ENCODE data around the gene ITPKB.
"Not testable (repeated sequence)": the region's sequence is repeated elsewhere in the genome, so short reads cannot be mapped to it uniquely, and the experiment has no call there.

The ITPKB gene

DNA sequence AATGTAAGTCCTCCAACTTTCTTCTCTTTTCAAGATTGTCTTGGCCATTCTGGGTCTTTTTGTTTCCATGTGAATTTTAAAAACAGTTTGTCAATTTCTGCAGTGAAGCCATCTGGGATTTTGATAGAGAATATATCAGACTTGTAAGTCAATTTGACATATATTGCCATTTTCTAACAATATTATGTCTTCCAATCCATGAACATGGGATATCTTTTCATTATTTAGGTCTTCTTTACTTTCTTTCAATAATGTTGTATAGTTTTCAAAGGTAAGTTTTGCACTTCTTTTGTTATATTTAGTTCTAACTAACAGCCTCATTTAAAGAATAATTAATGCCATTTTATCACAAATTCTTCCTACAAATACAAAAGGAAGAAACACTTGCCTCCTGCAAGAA, 117.1 kb downstream of the ITPKB start:
- DNase-seq (ENCODE audit: low read depth), result no peak

DNA sequence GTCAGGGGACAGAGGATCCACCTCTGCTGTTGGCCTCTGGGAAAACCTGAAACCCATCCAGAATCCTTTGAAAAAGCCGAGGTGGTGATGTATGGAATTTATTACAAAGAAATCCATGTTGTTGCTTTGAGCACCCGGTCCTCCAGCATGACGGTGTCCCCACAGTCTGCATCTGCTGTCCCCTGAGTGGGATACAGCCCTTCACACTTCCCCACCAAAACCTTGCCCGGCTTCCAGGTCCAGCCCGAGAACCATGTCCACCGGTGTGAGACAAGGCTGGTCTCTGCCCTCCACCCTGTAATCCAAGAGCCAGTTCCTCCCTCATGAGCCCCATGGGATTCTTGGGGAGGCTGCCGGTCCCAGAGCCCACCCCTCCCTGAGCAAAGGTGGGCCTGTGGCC, 120.1 kb downstream of the ITPKB start:
- no peak for DNase-seq (ENCODE audit: low read depth)

DNA sequence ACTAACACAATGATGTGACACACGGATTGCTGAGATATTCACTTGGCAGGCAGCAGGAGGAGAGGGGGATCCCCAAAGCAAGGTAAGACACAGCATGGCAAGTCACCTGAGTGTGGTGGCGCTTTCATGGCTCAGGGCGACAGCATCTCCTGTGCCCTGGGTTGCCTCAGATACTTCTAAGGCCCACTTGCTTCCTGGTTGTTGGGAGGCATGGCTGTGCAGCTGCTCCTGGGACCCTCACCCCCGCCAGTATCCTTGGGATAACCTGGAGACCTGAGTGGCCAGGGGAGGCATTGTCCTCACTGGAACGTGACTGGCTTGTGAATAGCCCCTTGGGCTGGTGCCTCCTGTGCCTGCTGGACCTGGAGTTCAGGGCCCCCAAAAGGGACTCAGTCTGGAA, 120.7 kb downstream of the ITPKB start:
- no peak for DNase-seq (ENCODE audit: low read depth)

DNA sequence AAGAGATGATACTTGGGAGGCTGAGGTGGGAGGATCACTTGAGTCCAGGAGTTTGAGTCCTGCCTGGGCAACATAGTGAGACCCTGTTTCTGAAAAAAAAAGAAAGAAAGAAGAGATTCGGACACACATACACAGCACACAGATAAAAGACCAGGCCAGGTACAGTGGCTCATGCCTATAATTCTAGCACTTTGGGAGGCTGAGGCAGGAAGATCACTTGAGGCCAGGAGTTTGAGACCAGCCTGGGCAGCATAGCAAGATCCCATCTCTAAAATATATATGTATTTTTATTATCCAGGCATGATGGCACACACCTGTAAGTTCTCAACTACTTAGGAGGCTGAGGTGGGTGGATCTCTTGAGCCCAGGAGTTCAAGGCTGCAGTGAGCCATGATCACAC, 121.4 kb downstream of the ITPKB start:
- DNase-seq (ENCODE audit: low read depth), result not testable (repeated sequence)

DNA sequence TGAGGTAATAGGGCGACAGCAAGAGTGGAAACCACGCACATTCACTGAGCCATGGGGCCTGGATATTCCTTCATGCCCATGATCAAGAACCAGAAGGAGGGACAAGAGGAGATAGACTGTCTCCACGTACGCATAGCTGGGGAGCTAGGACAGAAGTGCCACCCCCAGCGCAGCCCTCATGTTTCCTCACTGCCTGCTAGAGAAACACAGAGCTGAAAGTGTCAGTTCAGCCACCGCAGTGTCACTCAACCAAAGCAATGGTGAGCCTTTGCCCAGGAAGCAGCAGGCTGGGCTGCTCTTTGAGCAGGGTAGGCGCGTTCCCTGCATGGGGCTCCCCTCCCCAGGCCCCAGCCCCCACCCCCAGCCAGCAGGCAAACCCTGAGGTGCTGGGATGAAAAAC, 122.0 kb downstream of the ITPKB start:
- DNase-seq (ENCODE audit: low read depth), result no peak

DNA sequence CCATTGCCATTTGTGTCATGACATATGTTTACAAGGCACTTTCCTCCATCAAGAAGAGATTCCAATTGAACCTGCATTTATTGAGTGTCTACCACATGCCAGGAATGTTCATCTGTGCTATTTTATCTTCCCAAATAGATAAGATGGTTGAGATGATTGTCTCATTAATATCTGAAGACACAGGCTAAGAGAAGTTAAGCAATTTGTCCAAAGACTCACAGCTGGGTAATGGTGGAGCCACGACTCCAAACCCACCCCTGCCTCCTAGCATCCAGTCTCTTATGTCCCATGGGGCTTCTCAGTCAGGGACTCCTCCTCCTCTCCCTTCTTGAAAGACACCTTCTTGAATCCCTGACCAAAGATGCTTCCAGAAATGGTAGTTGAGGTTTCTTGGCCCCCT, 122.4 kb downstream of the ITPKB start:
- no peak for DNase-seq (ENCODE audit: low read depth)

DNA sequence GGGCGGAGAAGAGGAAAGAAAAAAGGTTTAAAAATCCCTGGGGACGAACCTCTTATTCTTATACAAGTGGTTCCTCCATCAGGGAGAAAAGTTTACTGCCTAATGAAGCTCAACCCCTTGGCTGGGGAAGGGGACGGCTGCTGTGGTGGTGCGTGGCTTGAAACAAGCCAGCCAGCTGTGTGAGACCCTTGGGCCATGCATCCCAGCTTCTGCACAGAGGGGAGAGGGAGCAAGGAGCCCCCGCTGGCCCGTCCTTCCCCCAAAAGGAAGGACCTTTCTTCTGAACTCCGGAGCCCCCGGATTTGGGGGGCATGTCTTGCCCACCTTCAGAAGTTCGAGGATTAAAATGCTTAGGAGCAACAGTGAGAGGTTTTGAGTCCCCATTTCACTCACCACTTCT, 123.2 kb downstream of the ITPKB start:
- no peak for DNase-seq (ENCODE audit: low read depth)

DNA sequence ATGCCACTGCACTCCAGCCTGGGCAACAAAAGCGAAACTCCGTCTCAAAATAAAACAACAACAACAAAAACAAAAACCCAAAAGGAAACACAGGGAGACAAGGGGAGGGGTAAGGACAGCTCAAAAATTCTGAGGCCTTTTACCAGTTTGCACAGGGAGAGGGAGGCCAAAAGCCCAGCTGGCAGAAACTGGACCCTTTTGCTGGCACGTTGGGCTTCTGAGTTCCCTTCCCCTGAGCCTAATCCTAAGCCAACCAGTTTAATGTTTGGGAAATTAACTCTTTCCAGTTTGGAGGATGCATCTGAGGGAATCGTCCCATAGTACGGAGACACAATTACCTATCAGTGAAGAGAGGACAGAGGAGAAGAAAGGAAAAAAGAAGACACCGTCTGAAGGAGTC, 127.1 kb downstream of the ITPKB start:
- not testable (repeated sequence) for DNase-seq (ENCODE audit: low read depth)

DNA sequence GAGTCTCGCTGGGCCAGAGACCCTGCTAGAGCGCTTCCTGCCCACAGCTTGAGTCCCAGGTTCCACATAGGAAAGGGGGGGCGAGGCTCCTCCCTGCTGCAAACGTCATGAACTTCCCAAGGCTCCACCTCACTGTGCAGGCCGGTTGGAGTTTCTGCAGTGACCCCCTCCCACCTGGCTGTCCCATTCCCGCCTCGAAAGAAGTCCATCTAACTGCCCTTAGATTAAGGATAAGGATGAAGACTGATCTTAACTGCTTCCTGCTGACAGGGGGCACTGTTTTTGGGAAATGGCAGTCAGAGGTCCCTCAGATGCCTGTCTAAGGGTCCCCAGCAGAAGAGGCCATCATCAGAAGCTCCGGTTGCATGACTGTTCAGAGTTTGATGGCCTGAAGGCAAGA, 127.8 kb downstream of the ITPKB start:
- DNase-seq (ENCODE audit: low read depth), result no peak

DNA sequence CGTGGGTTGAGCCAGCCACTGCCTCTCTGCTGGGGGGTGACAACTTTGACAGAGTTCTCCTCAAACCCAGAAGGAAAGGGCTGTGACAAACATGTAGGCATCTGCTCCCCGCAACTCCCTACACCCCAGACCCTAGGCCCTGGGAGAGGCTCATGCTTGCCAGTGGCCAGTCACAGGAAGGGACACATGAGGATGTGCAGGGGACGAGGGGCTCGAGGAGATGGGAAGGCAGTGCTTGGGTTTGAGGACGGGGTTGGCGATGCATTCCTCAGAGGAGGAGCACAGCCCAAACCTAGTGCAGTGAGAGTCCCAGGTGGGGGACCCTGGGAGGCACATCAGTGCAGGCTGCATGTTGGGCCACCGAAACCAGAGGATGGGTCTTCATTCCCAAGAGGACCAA, 128.4 kb downstream of the ITPKB start:
- no peak for DNase-seq (ENCODE audit: low read depth)

DNA sequence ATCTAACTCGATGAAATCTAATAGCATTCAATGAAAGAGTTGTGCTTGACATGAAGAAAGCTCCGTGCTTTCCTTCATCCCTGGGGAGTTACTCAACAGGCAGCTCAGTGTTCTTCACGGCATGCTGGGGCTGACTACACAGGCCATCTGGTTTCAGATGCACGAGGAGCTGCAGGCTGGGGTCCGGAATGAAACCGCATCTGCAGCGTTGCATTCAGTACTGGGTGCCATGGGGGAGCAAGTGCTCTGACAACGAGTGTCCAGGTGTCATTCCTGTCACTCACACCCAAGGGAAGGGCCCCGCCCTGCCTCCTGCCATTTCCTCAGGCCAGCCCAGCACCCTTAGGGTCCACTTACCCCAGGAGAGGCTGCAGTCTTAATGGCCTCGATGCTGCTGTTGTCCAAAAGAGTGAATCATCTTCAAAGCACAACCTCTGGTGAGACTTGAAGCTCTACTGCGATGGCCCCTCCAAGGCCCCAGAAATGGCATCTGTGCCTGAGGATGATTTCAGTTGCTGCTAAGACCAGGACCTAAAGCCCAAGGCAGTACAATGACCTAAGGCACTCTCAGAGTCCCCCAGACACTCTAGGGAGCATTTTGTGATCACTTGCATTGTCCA, 129.1 kb downstream of the ITPKB start:
- no peak for DNase-seq (ENCODE audit: low read depth)

DNA sequence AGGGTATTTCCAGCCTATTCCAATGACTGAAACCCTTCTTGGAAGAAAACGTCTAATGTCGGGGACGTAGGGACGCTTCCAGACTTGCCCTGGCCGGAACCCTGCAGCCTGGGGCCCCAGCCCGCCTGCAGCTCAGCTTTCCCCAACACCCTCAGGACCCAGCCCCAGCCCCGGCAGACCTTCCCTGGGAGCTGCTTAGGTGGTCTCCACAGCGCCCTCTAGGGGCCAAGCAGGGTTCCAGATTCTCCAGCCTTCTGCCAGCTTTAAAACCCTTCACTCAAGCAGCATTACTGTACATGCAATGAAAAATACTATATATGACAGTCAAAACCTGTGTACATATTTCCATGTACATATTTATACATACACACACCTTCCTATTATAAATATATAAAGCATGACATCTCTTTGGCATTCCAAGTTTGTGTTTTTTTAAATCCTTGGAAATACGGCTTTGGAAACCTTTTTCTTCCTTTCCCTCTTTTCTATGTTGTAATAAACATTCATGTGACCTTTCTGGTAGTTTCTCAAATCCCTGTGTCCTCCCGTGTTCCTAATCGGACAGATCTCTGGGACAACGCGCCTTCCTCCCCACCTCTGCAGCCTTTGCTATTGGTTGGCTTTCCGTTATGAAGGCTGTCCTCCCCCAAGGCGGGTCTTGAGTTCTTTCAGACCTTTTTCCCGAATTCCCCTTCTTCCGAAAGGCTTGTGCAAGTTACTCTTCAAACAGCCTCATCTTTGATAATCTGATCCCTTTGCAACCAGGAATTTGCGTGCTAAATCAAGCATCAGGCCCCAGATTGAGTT, 130.2 kb downstream of the ITPKB start:
- peak; percentile 38 for DNase-seq (ENCODE audit: low read depth)

DNA sequence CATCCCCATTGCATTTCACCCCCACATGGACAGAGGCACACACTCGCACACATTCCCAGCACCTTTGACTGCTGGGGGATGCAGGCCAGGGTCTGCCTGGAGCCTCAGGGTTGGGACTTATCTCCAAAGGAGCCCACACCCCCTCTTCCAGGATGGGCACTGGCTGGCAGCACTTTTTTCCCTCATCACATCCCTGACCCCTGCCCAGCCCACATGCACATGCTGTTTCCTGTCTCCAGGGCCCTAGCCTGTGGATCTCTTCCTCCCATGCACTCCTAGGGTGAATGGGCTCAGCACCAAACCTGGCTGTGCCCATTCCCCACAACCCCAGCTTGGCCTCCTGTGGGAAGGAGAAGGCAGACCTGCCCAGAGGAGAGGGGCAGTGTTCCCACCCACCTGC, 131.3 kb downstream of the ITPKB start:
- no peak for DNase-seq (ENCODE audit: low read depth)

DNA sequence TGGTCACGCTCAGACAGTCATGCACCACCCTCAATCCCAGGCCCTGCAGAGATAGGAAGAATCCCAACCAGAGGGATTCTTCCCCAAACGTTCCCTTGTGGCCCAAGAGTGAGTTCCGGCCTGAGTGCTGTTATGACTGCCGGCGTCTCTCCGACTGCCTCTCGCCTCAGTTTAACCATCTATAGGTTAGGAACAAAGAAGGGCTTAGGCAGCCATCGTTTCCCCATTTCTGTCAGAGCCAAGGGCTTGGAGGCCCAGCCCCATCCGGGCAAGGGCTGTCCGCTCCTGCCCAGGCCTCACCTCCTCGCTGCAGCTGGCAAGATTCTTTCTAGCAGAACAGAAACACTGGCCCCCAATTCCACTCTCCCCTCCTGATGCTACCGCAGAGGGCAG, 131.8 kb downstream of the ITPKB start:
- no peak for DNase-seq (ENCODE audit: low read depth)

DNA sequence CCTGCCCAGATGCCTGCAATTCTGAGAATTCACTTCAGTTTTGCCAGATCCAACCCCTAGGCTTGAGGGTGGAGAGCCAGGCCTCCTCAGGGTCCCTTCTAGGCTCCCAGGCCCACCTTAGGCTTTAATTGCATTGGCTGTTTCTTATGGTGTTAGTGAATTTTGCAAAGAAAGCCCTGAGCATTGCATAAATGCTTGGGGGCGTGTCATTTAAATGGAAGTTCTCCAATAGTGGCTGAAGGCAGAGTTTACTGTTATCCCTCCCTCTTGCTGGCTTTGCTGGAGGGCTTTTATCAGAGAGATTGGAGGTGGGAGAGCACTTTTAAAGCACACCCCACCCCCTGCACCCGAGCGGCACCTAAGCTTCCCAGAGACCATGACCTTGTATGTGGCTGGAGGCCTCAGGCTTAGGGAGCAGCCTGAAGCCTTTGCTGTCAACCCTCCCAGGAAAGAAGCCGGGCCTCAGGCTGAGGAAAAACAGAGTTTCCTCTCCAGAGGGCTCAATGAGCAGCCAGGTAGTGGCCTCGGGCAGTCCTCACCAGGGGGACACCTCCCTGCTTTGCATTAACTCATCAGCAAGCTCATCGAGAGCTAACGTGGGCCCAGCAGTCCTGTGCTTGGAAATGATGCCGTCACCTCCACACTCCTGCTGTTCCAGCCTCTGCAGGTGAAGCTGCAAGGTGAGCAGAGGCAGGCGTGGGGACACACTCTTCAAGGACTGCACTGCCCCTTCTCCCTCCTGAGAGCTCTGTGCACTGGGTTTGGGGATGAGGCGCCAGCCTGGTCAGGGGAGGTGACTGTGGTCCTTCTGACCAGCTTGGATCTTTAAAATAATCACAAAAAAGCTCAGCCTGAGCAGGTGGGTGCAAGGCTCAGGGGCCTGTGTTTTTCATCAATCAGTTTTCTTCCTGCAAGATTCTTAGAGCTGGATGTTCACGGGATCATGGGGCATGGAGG, 132.5 kb downstream of the ITPKB start:
- no peak for DNase-seq (ENCODE audit: low read depth)

DNA sequence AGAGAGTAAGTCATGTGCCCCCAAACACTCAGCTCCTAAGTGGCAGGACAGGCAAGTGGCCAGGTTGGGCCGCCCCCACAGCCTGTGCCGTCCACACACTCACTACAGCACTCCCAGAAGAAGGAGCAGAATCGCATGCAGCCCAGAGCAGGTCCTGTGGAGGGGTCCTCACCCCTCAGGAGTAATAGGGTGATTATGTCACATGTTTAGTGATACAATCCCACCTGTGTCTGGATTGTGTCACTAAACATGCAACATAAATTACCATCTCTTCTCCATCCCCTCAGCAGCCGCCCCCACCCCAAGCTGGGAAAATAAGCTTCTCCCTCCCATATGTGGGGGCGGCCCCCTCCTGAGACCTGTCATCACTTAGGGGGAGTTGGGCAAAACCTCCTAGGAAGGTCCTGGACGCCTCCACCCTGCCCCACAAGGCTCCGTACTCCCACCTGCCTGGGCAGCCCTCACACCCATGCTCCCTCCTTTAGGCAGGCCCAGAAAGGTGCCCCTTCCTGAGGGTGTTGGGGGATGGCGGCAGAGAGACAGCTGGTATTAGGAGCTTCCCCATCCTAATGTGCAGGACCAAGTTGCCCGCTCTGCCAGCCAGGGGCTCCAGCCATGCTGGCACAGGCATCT, 133.6 kb downstream of the ITPKB start:
- DNase-seq (ENCODE audit: low read depth), result no peak

DNA sequence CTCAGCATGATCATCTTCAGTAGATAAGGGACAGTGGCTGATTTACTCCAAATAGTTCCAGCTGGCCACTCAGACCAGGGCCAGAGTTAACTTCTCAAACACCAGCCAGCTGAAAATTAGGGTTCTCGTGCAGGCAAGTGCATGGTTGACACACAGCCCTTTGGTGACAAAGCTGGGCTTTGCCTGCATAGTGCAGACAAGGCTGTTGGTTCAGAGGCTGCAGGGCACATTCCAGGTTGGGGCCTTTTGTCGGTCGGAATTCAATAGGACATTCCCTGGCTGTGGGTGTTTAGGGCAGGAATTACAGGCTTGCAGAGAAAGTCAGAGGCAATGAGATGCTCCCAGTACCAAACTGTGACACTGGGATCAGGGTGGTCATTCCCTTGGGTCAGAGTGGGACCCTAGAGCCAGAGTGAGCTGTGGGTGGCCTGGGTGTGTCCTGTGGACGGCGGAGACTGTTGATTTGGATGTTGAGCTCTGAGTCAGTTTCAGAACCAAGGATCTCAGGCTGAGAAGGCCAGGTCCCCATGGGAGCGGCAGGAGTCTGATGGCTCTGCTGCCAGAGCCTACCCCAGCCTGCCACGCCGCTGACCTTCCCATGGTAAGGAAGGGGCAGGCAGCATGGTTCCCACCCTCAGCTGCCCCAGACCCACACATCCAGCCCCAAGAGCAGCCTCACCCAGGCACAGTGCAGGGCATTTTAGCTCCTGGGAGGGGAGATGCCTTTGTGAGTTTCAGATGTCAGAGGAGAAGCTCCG, 134.3 kb downstream of the ITPKB start:
- no peak for DNase-seq (ENCODE audit: low read depth)

DNA sequence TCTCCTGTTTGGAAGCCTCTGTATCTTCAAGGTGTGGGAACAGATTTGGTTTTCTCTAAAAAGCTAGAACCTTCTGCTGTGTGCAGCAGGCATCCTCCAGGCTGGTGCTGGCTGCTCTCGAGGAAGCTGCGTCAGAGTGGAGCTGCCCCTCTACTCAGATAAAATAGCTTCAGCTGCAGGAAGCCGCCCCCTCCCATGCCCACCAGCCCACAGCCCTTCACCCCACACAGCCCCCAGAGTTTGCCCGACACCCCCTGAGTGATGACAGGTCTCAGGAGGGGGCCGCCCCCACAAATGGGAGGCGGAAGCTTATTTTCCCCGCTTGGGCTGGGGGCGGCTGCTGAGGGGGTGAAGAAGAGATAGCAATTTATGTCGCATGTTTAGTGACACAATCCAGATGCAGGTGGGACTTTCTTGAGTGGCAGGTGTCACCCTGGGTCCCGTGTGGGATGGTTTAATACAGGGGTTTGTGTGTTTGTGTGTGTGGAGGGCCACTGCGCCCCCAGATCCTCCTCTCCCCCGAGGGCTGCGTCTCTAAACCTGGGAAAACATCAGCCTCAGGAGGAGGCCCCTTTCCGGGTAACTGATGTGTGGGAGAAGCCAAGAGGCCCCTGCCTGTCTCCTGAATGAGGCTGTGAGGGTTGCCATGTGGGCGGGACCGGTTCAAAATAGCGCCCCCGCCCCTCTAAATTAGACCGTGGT, 135.1 kb downstream of the ITPKB start:
- DNase-seq (ENCODE audit: low read depth), result no peak

DNA sequence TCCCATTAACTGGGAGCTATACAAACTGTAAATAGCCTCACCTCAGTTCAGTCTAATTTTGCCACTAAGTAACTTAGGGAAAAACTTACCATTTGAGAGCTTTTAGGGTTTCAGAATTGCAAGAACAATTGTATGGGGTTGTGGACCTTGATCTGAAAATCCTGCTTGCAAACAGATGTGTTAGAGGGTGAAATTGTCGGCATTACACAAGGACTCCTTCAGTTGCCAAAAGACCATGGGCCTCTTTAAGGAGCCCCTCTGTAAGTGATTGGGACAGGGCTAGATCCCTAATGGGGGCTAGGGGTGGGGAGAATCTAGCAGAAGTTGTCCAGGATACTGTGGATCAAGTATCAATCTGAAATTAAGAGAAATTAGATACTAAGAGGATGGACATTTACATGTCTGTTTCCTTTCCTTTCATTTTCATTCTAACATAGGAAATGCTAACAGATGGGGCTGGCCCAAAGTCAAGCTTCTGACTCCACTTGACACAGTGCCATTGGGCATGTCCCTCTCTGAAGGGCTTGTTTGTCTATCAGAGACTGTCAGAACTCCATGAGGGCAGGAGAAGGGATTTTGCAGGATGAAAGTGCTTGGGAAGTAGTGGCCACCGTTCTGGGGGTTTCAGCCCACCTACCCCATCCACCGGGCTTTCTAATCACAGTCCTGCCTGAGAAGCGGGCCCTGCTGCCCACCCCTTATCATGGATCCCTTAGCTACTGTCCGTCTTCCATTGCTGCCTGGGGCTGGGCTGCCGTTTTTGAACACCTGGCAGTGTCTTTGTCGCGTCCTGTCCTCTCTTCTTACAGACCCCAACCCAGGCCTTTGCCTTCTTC, 135.8 kb downstream of the ITPKB start:
- DNase-seq (ENCODE audit: low read depth), result no peak
